NCI-H1105 (cell line): Measurements from ENCODE around the gene ST6GALNAC6.

Source experiments
- DNase-seq: peaks from one replicate; lab custom pipeline; 2025; lab: John Stamatoyannopoulos, UW

Gene ST6GALNAC6, protein sequence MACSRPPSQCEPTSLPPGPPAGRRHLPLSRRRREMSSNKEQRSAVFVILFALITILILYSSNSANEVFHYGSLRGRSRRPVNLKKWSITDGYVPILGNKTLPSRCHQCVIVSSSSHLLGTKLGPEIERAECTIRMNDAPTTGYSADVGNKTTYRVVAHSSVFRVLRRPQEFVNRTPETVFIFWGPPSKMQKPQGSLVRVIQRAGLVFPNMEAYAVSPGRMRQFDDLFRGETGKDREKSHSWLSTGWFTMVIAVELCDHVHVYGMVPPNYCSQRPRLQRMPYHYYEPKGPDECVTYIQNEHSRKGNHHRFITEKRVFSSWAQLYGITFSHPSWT

GRCh38 chr9:127899128-127899943, at the start of gene ST6GALNAC6:
Gene ST6GALNAC6, minus strand, starts transcription at chr9:127899603. Its CDS starts 1,622 bp downstream, at chr9:127897981.
- peak; percentile 27 for DNase-seq

DNA sequence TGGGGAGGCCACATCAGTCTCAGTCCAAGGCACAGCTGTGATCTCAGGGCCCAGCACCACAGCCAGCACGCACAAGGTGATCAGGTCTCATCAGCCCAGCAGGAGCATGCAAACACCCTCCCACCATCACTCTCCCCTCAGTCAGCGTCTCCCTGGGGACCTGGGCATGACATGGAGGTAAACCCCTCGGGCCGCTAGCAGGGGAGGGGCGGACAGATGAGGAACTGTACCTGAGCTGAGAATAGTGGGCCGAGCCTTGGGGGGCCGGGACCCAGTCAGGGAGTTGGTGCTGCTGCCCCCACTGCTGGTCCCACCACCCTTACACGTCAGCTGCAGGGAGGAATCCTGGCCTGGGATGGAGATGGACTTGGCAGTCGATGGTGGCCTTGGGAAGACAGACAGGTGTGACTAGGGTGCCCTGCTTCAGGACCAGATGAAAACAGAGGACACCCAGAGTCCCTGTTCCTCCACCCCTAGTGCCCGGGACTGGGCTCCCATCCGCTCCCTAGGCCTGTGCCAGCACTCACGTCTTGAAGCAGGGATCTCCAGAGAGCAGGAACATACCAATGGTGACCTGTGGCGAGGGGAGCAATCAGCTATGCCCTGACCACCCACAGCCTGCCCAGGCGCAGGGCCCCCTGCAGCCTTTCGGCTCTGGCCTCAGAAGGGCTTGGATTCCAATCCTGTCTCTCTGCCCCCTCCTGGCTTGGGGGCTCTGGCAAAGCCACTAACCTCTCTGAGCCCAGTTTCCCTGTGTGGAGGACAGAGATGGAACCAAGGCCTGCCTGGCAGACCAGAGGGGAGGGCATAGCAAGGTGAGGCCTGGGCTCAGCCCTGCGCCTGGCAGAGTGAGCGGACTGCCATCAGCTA, 48.7 kb upstream of the ST6GALNAC6 start:
- DNase-seq = no peak

GRCh38 chr9:127946728-127947127, 47.3 kb upstream of the ST6GALNAC6 start:
- no peak for DNase-seq

DNA sequence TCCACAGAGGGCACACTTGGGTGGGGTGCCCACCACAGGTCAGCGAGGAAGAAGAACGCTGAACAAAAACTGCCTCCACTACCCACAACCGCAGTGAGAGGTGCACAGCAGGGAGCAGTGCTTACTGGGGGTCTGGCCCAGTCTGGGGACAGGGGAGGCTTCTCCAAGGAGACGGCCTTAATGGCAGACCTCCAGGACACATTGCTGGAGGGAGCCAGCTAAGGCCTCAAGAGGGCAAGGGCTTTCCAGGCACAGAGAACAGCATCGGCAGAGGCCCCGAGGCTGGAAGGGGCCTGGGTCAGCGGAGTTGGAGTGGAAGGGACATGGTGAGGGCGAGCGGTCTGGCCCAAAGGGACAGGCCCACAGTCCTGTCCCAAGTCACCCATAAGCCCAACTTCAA, 46.5 kb upstream of the ST6GALNAC6 start:
- DNase-seq = no peak

GRCh38 chr9:127945338-127945737, 45.9 kb upstream of the ST6GALNAC6 start:
- no peak for DNase-seq

- DNase-seq = no peak
These were observed 45.3 kb upstream of the ST6GALNAC6 start for GRCh38 chr9:127944586-127945218.

DNA sequence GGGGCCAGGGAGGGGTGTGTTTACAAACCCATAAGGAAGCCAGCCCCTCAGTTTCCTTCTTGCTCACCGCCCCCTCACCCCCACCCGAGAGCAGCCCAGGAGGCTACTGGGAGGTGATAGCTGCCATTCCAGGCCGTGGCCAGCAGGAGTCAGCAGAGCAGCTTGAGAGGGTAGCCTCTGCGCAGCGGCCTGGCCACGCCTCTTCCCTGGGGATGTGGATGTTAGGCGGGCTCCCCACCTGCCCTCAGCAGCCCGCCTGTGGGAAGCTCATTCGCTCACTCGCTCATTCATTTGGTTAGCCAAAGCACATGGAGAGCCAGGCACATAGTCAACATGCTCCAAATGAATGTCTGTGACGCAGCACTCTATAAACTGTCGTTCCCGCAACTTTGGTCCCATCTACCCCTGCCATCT, 44.3 kb upstream of the ST6GALNAC6 start:
- peak; percentile 21 for DNase-seq

DNA sequence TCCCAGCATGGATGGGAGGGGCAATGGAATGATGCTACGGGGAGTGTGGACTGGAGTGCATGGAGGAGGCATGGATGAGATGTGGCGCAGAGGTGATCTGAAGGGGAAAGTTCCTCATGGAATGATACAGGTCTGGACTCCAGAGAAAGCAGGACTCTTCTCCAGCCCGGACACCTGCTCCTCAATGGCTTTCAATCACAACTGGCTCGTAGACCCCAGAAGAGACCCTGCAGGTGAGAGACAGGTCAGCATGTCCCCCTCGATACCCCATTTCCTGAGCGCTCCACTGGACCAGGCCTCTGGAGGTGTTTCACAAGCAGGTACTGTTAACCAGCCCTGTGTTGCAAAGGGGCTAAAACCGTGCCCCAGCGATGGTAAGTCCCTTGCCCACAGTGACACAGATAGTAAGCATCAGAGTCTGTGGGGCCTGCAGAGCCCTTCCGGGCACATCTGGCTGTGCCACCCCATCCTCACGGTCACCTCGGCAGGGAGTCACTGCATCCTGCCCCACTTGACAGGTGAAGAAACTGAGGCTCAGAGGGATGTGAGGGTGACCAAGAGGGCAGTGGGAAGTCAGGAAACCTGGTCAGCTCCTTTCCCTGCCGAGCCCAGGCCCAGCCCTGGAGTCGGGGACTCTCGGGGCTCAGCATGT, 43.7 kb upstream of the ST6GALNAC6 start:
- DNase-seq = no peak

- DNase-seq = no peak
These were observed 43.0 kb upstream of the ST6GALNAC6 start for GRCh38 chr9:127942216-127943010.

- no peak for DNase-seq
These were observed 42.5 kb upstream of the ST6GALNAC6 start for GRCh38 chr9:127941961-127942215.

DNA sequence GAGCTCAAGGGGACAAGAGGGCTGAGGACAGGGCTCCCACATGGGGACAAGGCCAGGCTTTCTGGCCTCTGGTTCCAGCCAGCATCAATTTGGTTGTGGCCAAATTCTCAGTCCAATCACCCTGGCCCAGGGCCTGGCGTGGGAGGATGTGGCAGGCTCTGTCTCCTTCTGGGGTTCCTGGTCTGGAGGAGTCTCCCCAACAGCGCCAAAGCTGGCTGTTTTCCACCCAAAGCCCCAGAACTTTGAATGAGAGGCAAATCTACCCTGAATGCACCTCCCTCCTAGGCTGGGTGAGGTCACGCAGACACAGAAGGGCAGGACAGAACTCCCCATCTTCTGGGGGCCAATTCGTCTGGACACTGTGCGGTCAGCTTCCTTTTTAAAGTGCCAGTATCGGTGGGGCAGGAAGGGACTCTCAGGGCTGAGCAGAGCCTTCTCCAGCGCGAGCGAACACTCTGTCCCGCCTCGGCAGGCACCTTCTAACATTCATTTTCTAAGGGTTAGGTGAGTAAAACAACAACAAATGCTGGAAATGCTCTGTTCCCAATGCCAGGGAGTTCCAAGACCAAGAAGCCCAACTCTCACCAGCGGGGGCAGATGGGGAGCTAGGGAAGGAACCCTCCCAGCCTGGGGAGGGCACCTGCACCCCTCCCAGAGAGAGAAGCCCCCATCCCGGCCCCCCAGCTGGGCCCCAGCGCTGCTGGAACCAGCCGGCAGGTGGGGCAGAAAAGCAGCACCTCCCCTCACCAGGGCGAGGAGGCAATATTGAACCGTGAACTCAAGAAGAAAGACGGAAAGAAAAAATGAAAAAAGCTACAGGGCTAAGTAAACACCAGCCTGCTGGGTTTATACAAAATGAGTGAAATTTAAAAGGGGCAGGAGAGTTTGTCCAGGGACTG, 41.9 kb upstream of the ST6GALNAC6 start:
- DNase-seq = no peak

DNA sequence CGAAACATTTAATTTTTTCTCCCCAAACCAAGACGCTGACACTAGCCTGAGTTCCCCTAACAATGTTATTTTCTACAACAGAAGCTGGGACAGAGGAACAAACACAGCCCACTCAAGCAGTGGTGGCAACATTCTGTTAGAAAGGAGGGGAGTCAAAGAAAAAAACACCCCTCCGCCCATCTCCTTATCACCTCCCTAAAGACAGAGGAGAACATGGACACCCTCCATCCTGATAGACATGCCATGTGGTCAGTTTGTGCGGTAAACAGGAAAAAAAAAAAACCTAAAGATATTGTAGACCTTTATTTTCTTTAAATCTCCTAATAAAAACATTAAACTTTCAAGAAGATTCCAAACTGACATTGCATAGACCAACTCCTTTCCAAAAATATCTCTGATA, 41.2 kb upstream of the ST6GALNAC6 start:
- no peak for DNase-seq

- DNase-seq = no peak
These were observed 38.9 kb upstream of the ST6GALNAC6 start for GRCh38 chr9:127938298-127938690.

DNA sequence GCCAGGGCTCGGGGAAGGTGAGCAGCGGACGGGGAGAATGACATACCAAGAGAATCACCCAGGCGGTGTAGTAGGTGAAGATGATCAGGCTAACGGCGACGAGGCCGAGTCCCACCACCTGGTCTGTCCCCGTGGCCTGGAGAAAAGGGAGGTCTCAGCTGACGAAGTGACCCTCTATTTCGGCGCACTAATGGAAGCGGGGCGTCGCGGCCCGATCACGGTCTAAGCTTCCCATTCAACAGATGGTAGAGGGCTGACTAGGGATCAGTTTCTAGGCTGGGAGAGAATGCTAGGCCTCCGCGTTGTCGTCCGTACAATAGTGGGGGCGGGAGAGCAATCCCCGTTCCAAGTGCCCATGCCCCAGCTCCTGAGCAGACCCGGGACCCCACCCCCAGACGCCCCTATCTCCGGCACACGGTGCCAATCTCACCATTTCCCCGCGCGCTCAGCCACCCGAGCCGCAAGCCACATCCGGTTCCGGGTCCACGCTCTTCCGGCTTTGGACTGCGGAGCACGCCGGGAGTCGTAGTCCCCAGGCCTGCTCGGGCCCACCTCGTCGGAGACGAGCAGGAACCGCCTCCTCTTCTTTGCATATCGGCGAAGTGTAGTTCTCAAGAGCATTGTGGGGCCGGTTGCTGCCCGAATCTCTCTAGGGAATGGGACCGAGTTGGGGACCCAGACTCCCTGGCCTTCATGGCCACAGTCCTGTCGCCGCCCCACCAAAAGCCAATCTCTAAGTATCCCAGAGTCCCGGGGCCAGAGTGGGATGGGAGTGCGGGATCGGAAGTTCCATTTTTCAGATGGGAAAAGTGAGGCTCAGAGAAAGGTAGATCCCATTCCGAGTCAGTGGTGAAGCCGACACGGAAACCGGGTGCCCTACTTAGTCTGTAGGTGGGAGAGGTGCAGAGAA, 38.2 kb upstream of the ST6GALNAC6 start, which contains the start of gene DPM2:
DPM2 (minus strand) TSS at position 467 of the 910 bp plus-strand sequence; CDS start at position 433, 34 bp downstream.
- DNase-seq = peak; percentile 69

- no peak for DNase-seq
These were observed 37.6 kb upstream of the ST6GALNAC6 start for GRCh38 chr9:127937056-127937387.

- no peak for DNase-seq
These were observed 37.0 kb upstream of the ST6GALNAC6 start for GRCh38 chr9:127936347-127936852.

DNA sequence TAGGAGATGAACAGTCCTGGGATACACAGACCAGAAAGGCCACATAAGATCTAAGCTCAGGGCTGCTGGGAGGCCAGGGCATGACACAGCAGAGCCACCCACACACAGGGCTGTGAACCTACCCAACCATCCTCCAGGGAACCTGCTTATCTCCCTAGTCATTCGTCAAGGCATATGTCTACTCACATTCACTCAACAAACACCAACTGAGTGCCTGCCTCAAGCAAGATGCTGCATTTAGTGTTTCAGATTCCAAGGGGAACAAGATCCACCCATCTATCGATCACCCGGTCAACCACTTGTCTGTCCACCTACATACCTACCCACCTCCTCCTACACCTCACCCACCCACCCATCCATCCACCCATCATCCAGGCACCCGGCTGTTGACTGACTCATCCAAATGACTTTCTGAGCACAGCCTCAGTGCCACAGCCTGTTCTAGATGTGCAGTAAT, 36.4 kb upstream of the ST6GALNAC6 start:
- DNase-seq = no peak

DNA sequence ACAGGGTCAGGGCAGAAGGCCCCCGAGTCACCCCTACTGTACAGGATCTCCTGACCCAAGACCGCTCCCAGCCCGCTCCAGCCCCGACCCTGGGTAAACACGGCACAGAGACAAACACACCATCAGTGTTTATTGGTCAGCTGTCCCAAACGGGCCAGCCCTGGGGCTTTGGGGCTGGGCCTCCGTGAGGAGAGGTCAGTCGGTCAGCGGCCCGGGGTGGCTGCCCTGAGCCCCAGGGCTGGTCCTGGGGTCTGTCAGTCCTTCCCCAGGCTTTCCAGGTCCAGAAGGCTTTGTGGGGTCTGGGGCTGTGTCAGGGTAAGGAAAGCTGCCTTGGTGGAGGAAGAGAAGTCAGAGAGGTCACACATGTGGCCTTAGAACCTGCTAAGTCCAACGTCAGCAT, 35.6 kb upstream of the ST6GALNAC6 start:
- DNase-seq = no peak
